VCaP (cell line): ENCODE data around the gene ERC2.

Experiments
- H3K27ac ChIP-seq: fragments of 450-650 bp; 2 replicates; pipeline ENCODE4 v1.5.1; 2017
- TF ChIP-seq, protein P1 (sequence below): fragments of 450-650 bp; conservative IDR thresholded peaks from 2 replicates; pipeline ENCODE4 v1.5.1; 2017; ENCODE audit warnings: mild to moderate bottlenecking, moderate library complexity

Gene ERC2

DNA sequence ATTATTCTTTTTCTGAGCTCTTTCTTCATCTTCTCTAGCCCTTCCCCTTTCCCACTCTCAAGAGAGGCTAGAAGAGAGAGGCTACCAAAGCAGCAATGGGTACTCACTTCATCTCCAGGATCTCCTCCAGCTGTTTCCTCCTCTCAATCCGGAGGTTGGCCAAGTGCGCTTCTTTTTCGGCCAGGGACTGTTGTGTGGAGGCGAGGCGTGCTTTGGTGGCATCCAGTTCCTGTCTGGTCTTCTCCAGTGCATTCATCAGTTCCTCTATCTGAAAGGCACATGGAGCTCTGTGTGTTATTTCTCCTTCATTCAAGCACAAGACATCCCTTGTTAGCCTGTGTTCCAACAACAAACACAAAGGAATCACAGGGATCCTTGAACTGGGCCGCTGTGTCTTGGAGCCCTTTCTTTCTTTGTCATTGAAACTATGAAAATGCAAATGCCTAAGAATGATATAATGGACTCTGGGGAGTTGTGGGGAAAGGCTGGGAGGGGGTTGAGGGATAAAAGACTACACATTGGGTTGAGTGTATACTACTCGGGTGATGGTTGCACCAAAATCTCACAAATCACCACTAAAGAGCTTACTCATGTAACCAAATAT is 579.9 kb downstream of the ERC2 start:
- TF ChIP-seq, protein P1, sequence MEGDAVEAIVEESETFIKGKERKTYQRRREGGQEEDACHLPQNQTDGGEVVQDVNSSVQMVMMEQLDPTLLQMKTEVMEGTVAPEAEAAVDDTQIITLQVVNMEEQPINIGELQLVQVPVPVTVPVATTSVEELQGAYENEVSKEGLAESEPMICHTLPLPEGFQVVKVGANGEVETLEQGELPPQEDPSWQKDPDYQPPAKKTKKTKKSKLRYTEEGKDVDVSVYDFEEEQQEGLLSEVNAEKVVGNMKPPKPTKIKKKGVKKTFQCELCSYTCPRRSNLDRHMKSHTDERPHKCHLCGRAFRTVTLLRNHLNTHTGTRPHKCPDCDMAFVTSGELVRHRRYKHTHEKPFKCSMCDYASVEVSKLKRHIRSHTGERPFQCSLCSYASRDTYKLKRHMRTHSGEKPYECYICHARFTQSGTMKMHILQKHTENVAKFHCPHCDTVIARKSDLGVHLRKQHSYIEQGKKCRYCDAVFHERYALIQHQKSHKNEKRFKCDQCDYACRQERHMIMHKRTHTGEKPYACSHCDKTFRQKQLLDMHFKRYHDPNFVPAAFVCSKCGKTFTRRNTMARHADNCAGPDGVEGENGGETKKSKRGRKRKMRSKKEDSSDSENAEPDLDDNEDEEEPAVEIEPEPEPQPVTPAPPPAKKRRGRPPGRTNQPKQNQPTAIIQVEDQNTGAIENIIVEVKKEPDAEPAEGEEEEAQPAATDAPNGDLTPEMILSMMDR, result no peak
- H3K27ac ChIP-seq, result no peak overlapping the region

DNA sequence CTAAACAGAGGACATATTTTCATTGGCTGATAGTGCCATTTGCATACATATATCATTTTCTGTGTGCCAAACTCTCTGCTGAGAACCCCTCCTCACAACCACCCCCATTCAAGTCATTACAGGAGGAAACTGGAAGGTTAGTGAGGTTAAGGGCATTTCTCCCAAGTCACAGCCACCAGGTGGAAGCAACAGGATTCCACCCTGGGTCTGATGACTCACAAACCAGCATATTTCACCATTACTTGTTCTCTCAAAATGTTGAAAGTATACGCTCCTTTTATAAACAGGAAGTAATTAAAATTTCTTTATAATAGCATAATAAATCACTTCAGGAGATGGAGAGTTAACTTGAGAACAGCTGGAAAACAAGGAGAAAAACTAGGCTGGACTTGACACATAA is 582.5 kb downstream of the ERC2 start:
- TF ChIP-seq, protein P1, result no peak
- no peak overlapping the region for H3K27ac ChIP-seq

DNA sequence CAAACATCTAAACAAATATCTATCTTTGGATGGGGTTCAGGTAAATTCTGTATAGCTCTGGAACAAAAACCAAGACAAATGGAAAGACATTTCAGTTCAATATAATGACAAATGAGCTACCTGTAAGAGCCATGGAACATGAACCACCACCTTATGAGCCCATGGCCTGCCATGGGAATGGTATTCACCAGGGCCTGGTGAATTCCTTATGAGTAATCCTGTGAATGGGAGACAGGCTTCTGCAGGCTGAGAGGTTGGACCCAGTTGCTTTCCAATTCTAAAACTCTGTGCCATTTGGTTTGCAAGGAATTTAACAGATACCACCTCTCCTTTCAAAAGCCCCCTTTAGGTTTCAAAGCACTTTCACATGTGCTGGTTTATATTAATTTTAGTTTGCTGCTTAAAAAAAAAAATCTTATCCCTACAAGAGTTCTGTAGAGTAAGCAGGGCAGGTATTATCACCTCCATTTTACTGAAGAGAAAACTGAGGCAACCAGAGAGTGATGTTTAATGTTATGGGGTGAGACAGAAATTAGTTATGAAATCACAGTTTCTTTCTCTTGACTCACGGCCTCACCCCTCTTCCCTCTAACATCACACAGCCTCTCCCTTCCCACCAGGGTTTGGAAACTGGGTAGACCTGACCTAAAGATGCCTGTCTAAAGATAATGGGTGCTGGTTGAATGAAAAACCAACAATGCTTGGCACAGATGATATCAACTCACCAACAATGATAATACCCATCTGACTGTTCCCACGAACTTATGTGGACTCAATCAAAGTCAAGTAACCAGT is 583.6 kb downstream of the ERC2 start:
- TF ChIP-seq, protein P1, result no peak
- no peak overlapping the region for H3K27ac ChIP-seq

DNA sequence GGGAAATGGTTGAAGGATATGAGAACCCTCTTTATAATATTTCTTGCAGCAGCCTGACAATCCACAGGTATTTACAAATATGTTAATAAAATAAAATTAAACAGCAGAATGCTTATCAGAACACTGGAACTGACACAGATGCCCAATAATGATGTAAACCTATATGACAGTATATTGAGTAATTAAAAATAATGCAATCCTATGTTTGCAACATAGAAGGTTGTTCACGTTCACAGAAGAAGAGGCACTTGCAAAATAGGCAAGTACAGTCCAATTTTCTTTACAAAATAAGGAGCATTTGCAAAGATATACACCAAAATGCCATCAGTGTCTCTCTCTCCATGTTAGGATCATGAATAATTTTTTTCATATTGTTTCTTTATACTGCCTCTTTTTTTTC is 584.2 kb downstream of the ERC2 start:
- H3K27ac ChIP-seq, result no peak overlapping the region
- TF ChIP-seq, protein P1, result no peak

DNA sequence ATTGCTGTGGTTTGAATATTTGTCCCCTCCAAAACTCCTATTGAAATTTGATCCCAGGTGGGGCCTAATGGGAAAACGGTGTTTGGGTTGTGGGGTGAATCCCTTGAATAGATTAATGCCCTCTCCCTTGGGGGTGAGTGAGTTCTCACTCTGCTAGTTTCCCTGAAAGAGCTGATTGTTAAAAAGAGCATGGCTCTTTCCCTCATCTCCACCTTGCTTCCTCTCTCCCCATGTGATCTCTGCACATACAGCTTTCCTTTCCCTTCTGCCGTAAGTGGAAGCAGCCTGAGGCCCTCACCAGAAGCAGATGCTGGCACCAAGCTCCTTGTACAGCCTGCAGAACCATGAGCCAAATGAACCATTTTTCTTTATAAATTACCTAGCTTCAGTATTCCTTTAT is 586.3 kb downstream of the ERC2 start:
- TF ChIP-seq, protein P1, result no peak

DNA sequence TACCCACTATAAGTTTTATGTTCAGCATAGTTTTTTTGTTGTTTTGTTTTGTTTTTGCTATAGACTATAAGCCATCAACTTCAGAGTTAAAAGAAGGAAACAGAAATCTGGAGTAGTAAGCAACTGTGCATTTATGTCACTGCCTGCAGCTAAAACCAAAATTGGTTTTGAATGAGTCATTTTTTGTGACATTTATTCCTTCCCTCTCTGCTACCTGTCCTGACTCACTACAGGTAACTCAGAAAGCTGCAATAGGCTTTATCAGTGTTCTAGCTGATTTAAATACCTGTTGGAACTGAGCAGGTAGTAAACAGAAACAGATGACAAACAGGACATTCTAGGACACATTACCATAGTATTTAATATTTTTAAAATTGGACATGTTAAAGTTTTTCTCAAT is 587.9 kb downstream of the ERC2 start:
- TF ChIP-seq, protein P1, result no peak
- no peak overlapping the region for H3K27ac ChIP-seq

More for the DNA sequence above, 586.3 kb downstream of the ERC2 start:
- no peak overlapping the region for H3K27ac ChIP-seq

DNA sequence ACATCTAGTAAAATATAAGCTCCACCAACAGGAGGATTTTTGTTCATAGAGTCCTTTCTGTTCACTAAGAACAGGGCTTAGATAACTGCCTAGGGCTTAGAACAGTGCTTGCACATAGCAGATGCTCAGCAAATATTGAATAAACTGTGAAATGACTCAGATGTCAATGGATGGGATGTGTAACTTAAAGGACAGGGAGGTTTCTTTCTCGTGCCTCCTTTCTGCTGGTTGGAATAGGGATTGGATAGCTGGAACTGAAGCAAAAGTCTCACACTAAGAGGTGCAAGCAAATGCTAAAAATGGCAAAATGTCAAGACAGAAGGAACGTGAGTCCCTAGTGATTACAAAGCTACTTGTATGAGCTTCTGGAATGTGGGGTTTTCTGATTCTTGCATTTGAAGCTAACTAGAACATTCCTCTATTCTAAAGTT is 588.4 kb downstream of the ERC2 start:
- TF ChIP-seq, protein P1, result no peak
- H3K27ac ChIP-seq, result no peak overlapping the region
